ENCODE data around the gene TAOK1. TPM values are rescaled to one million over a fixed set of nuclear protein-coding genes. Genes with fewer than 3 reads are reported as not detected.

TAOK1 gene
- total RNA-seq, 2 experiments from 2014 or later: 41.8 to 58.7 TPM

DNA sequence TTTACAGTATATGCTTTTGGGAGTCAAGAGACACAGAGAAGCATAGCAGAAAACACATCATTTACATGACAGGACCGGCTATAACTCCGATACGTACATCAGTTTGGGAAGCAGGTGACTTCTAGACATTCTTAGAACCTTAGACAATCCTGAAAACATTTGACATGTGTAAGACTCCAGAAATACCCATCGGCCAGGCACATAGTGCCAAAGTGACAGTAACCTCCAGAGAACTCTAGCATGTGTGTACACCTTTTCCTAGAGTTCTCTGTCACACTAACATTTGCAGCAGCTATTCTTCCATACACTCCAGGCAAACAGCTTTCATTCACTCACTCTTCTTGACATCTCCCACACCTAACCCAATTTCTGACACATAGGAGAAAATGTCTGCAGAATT, 3.4 kb upstream of the TAOK1 start:
- ATAC-seq (no peak), DNase-seq (no peak)
- CTCF ChIA-PET: interaction anchor here (0.8 to 2.9 kb wide), 2 partner anchors 17 to 227 kb away, joined by 3 to 13 read pairs; no protein-coding TSS in a partner anchor
- Mint-ChIP-seq H3K4me3 (no peak overlapping the region), H3K27ac (no peak overlapping the region), H3K4me1 (peaks cover 17% of the 10 kb centered on the region), H3K9me3 (ENCODE audit: low read depth) (no peaks in the 10 kb centered on the region), H3K36me3 (peaks cover 4% of the 10 kb centered on the region), H3K27me3 (no peaks in the 10 kb centered on the region)

- Mint-ChIP-seq H3K27ac (no peak overlapping the region), H3K27me3 (no peaks in the 10 kb centered on the region), H3K36me3 (peaks cover 12% of the 10 kb centered on the region), H3K9me3 (ENCODE audit: low read depth) (no peaks in the 10 kb centered on the region), H3K4me3 (no peak overlapping the region), H3K4me1 (peaks cover 35% of the 10 kb centered on the region)
- CTCF ChIA-PET: no interaction called here
- DNase-seq: no peak
- ATAC-seq: no peak
These were observed 1.2 kb upstream of the TAOK1 start for GRCh38 chr17:29388937-29389336.

DNA sequence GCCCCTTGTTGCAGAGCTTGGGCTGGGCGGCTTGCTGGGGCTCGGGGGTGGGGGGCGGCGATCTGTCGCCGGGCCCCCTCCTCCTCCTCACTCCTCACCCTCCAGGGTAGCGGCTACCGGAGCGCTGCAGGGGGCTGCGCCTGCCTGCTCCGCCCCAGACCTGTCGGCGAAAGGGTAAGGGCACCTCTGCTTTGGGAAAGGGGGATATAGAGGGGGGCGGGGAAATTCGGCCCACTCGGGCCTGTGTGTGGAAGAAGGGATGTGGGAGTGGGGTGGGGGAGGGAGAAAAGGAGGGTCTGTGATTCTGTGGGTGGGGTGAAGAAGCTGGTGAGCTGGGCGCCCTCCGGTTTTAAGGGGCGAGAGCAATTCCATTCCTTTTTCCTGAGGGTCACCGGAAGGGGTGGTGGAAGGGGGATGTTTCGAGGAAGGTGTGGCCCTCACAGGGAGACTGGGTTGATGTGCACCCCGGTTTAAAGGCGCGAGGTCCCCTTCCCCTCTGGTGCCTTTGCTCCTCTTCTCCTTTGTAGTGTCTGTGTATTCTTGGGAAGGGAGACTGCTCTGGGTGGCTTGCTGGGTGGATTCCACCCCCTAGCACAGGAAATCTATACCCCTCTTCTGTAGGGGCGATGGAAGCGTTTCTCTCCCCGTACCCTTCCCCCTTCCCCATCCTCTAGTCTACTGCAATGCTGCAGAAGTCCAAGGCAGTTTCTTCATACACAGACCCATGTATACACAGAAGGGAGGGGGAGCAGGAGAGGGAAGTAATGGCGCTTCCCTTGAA, 878 bp downstream of the TAOK1 start:
- Mint-ChIP-seq H3K4me1 (peaks cover 41% of the 10 kb centered on the region), H3K36me3 (peaks cover 14% of the 10 kb centered on the region), H3K27me3 (no peaks in the 10 kb centered on the region), H3K9me3 (ENCODE audit: low read depth) (no peaks in the 10 kb centered on the region), H3K4me3 (peak overlapping the region; percentile 93), H3K27ac (peak overlapping the region; percentile 92)
- CTCF ChIA-PET: interaction anchor here (1.1 to 1.6 kb wide), 3 partner anchors 21 to 539 kb away, joined by 3 to 5 read pairs (median 4); partner anchors contain the start of gene SSH2
- ATAC-seq: peak; percentile 22
- peak; percentile 50 for DNase-seq

DNA sequence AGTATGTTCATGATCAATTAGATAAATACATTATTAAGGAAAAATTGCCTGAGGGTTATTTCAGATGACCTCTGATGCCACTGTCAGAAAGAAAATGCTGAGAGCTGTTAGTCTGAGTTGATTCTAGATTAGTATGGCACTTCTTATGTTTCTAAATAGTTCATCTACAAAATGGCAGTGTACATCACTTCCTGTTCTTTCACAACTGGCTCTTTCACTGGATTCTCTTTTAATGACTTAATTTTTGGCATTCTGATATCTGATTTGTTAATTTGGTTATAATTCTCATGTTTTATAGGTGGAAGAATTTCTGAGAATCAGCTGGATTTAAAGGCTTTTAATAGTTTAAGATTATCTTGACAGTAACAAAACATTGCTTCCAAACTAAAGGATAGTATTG, 3.3 kb downstream of the TAOK1 start:
- DNase-seq (no peak), ATAC-seq (no peak)
- H3K4me3 Mint-ChIP-seq: no peak overlapping the region
- H3K27me3 Mint-ChIP-seq: no peaks in the 10 kb centered on the region
- peaks cover 40% of the 10 kb centered on the region for H3K4me1 Mint-ChIP-seq
- no peaks in the 10 kb centered on the region for H3K9me3 Mint-ChIP-seq (ENCODE audit: low read depth)
- peaks cover 22% of the 10 kb centered on the region for H3K36me3 Mint-ChIP-seq
- CTCF ChIA-PET: interaction anchor here (2.3 kb wide), 1 partner anchor 23 kb away, joined by 9 read pairs; no protein-coding TSS in a partner anchor
- H3K27ac Mint-ChIP-seq: peak overlapping the region; percentile 4

DNA sequence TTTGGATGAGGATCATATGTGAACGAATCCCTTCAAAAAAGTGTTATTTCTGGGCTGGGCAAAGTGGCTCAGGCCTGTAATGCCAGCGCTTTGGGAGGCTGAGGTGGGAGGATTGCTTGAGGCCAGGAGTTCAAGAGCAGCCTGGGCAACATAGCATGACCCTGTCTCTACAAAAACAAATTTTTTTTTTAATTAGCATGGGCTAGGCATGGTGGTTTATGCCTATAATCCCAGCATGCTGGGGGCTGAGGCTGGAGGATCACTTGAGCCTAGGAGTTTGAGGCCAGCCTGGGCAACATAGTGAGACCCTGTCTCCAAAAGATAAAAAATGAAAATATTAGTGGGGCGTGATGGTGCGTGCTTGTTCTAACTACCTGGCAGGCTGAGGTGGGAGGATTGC, 4.6 kb downstream of the TAOK1 start:
- no peak overlapping the region for H3K27ac Mint-ChIP-seq
- no peak overlapping the region for H3K4me3 Mint-ChIP-seq
- H3K36me3 Mint-ChIP-seq: peaks cover 27% of the 10 kb centered on the region
- no peak for DNase-seq
- peaks cover 33% of the 10 kb centered on the region for H3K4me1 Mint-ChIP-seq
- no peaks in the 10 kb centered on the region for H3K27me3 Mint-ChIP-seq
- no peaks in the 10 kb centered on the region for H3K9me3 Mint-ChIP-seq (ENCODE audit: low read depth)
- CTCF ChIA-PET: no interaction called here
- ATAC-seq: no peak

DNA sequence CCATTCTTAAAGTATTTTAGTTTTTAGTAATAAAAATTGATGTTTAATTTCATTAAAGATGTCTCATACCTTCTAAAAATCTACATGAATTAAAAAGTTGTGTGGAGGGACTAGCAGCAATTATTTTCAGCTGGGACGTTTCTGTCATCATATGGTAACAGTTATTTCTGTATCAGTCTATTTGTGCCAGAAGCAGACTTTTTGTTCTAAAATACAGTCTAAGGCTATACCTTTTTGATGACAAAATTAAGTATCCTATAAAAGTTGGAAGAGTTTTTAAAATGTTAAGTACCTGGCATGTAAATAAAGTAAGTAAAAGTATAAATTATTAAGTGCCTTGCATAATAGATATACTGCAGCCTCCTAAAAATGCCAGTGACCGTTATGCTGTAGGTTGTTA, 5.9 kb downstream of the TAOK1 start:
- H3K4me1 Mint-ChIP-seq: peaks cover 30% of the 10 kb centered on the region
- no peak overlapping the region for H3K4me3 Mint-ChIP-seq
- no peak for ATAC-seq
- DNase-seq: no peak
- CTCF ChIA-PET: interaction anchor here (2.1 kb wide), 1 partner anchor 27 kb away, joined by 7 read pairs; no protein-coding TSS in a partner anchor
- no peaks in the 10 kb centered on the region for H3K27me3 Mint-ChIP-seq
- H3K9me3 Mint-ChIP-seq (ENCODE audit: low read depth): no peaks in the 10 kb centered on the region
- no peak overlapping the region for H3K27ac Mint-ChIP-seq
- peaks cover 36% of the 10 kb centered on the region for H3K36me3 Mint-ChIP-seq

GRCh38 chr17:29399634-29400033, 9.5 kb downstream of the TAOK1 start:
- Mint-ChIP-seq H3K27me3 (no peaks in the 10 kb centered on the region), H3K4me1 (peaks cover 2% of the 10 kb centered on the region), H3K36me3 (peaks cover 40% of the 10 kb centered on the region), H3K27ac (no peak overlapping the region), H3K4me3 (no peak overlapping the region), H3K9me3 (ENCODE audit: low read depth) (no peaks in the 10 kb centered on the region)
- DNase-seq (no peak), ATAC-seq (no peak)
- CTCF ChIA-PET: no interaction called here

- CTCF ChIA-PET: no interaction called here
- ATAC-seq (no peak), DNase-seq (no peak)
- Mint-ChIP-seq H3K27me3 (no peaks in the 10 kb centered on the region), H3K4me3 (no peak overlapping the region), H3K9me3 (ENCODE audit: low read depth) (no peaks in the 10 kb centered on the region), H3K27ac (no peak overlapping the region), H3K4me1 (no peaks in the 10 kb centered on the region), H3K36me3 (peaks cover 38% of the 10 kb centered on the region)
These were observed 10.7 kb downstream of the TAOK1 start for GRCh38 chr17:29400818-29401217.

- H3K4me3 Mint-ChIP-seq: no peak overlapping the region
- H3K9me3 Mint-ChIP-seq (ENCODE audit: low read depth): no peaks in the 10 kb centered on the region
- peaks cover 38% of the 10 kb centered on the region for H3K36me3 Mint-ChIP-seq
- ATAC-seq (no peak), DNase-seq (no peak)
- H3K27me3 Mint-ChIP-seq: no peaks in the 10 kb centered on the region
- CTCF ChIA-PET: no interaction called here
- no peak overlapping the region for H3K27ac Mint-ChIP-seq
- H3K4me1 Mint-ChIP-seq: no peaks in the 10 kb centered on the region
These were observed 11.1 kb downstream of the TAOK1 start for GRCh38 chr17:29401258-29401657.

GRCh38 chr17:29407856-29408255, 17.7 kb downstream of the TAOK1 start:
- H3K27ac Mint-ChIP-seq: no peak overlapping the region
- CTCF ChIA-PET: no interaction called here
- no peak for ATAC-seq

GRCh38 chr17:29409963-29410362, 19.8 kb downstream of the TAOK1 start:
- no peaks in the 10 kb centered on the region for H3K9me3 Mint-ChIP-seq (ENCODE audit: low read depth)
- H3K27me3 Mint-ChIP-seq: no peaks in the 10 kb centered on the region
- H3K4me3 Mint-ChIP-seq: no peak overlapping the region
- H3K27ac Mint-ChIP-seq: no peak overlapping the region
- ATAC-seq (no peak), DNase-seq (no peak)
- H3K36me3 Mint-ChIP-seq: peaks cover 11% of the 10 kb centered on the region
- CTCF ChIA-PET: no interaction called here
- peaks cover 15% of the 10 kb centered on the region for H3K4me1 Mint-ChIP-seq

More at GRCh38 chr17:29407856-29408255, 17.7 kb downstream of the TAOK1 start:
- peaks cover 13% of the 10 kb centered on the region for H3K4me1 Mint-ChIP-seq
- H3K36me3 Mint-ChIP-seq: peaks cover 15% of the 10 kb centered on the region
- no peak for DNase-seq
- H3K27me3 Mint-ChIP-seq: no peaks in the 10 kb centered on the region
- H3K4me3 Mint-ChIP-seq: no peak overlapping the region
- no peaks in the 10 kb centered on the region for H3K9me3 Mint-ChIP-seq (ENCODE audit: low read depth)

- no peak overlapping the region for H3K4me3 Mint-ChIP-seq
- H3K9me3 Mint-ChIP-seq (ENCODE audit: low read depth): no peaks in the 10 kb centered on the region
- H3K4me1 Mint-ChIP-seq: peaks cover 12% of the 10 kb centered on the region
- ATAC-seq (no peak), DNase-seq (no peak)
- no peaks in the 10 kb centered on the region for H3K27me3 Mint-ChIP-seq
- peaks cover 7% of the 10 kb centered on the region for H3K36me3 Mint-ChIP-seq
- CTCF ChIA-PET: interaction anchor here (2.4 kb wide), 1 partner anchor 44 kb away, joined by 8 read pairs; no protein-coding TSS in a partner anchor
- no peak overlapping the region for H3K27ac Mint-ChIP-seq
These were observed 22.8 kb downstream of the TAOK1 start for GRCh38 chr17:29412780-29413565.

- H3K4me3 Mint-ChIP-seq: no peak overlapping the region
- CTCF ChIA-PET: interaction anchor here (0.6 kb wide), 1 partner anchor 20 kb away, joined by 3 read pairs; no protein-coding TSS in a partner anchor
- H3K9me3 Mint-ChIP-seq (ENCODE audit: low read depth): no peaks in the 10 kb centered on the region
- no peaks in the 10 kb centered on the region for H3K4me1 Mint-ChIP-seq
- DNase-seq (no peak), ATAC-seq (no peak)
- peaks cover 5% of the 10 kb centered on the region for H3K36me3 Mint-ChIP-seq
- H3K27me3 Mint-ChIP-seq: no peaks in the 10 kb centered on the region
- no peak overlapping the region for H3K27ac Mint-ChIP-seq
These were observed 30.0 kb downstream of the TAOK1 start for GRCh38 chr17:29420128-29420527.
